Stimulated activated CD4-positive, alpha-beta T cell treated with anti-CD3 and anti-CD28 coated beads, TNF-alpha, amount 100 ng/mL, for 4 hours (primary cell): Measurements from ENCODE around the gene SPTBN1.
A peak's percentile ranks its signal among the peaks of the same experiment; 100 is the strongest.

Experiments
- DNase-seq, 3 experiments: peaks; one replicate each; pipeline ENCODE4 v3.0.0-alpha.2; 2020; ENCODE audit warnings: low read depth in 3 of 3

SPTBN1 gene

GRCh38 chr2:54653572-54654204, 197.6 kb downstream of the SPTBN1 start:
- no peak for DNase-seq

DNA sequence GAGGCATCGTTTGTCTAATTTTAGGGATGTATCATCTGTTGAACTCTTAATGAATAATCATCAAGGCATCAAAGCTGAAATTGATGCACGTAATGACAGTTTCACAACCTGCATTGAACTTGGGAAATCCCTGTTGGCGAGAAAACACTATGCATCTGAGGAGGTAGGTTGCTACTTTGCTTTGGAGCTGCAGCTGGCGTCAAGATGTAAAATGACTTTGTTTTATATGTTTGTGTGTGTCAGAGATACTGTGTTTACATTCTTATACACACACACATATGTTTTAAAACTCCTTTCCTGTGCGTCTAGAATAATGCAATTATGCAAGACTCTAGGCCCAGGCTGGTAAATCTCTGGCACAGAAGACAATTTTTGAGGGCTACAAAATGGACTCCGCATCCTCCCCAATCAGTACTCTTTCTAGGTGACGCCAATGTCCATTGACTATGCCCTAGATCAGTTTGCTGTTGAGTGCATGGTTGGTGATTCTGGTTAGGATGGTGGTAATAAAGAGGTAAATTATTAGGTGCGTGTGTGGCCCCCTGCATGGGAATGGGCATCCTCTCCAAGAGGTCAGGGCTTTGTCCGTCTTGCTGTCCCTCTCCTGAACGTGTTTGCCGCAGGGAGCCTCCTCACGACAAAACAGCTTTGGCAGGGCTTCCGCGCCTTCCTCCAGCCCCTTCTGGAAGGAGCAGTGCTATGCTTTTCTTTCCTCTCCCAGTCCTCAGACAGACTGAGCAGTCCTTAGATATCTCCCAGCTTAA, 199.1 kb downstream of the SPTBN1 start:
- DNase-seq, result no peak

DNA sequence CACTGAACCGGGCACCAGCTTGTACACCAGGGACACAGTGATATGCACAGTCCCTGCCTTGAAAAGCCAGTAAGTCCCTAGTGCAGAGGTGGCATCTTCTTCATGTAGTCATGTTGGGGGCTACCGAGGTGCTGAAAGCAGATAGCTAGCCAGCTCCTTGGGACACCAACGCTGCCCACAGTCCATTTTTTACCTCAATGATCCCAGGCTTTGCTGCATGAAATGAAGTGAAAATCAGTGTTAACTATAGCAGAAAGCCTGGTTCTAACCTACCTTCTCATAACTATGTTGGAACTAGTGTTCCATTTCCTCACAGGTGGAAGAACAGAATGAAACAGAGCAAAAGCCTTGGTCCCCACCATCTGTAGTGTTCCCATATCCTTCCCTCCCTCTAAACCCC, 200.7 kb downstream of the SPTBN1 start:
- no peak for DNase-seq

- DNase-seq, result peak in 1 of 3 experiments; percentile 16
Measured at GRCh38 chr2:54657664-54658083, 201.5 kb downstream of the SPTBN1 start.

- no peak for DNase-seq
Measured at GRCh38 chr2:54658564-54659071, 202.5 kb downstream of the SPTBN1 start.

DNA sequence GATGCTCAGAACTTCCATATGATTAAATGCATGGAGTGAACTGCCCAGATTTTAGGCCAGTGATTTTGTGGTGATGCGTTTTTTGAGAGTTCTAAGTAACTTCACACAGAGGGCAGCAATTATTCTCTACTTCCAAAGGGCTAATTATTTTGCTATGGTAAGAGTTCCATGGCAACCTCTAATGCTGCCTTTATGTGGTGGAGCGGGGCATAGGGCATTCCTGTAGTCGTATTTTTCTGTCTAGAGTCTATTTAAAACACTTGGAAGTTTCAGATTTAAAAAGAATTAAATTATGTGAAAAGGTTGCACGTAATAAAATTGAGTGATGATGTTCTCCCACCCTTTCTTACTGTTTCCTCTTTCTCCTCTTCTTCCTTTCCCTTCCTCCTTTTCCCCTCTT, 203.4 kb downstream of the SPTBN1 start:
- no peak for DNase-seq

- DNase-seq, result no peak
Measured at GRCh38 chr2:54660752-54661151, 204.6 kb downstream of the SPTBN1 start.

DNA sequence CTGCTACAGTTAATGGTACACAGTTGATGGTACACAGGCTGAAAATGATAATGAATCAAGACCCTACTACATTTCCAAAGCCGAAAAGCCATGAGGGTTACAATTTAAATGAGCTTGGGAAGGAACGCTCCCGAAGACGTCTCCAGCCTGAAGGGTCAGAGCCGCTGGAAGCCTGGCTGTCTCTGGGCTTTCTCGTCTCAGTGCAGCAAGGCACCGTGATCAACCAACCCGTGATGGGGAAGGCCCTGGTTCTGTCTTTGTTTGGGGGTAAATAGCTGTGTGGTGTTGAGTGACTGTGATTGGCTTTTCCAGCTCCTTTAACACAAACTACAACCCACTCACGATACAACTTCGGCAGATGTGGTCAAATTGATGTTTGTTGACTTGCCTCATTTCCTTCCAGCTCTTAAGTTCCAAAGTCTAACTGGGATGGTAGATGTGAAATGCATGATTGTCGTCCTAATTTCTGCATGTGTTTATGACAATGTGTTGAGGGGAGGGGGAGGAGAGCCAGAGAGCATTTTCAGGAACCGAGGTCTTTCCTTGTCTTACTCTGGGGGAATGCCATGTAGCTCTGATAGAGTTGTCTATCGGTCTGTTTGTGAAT, 207.4 kb downstream of the SPTBN1 start:
- DNase-seq, result no peak

- DNase-seq, result no peak
Measured at GRCh38 chr2:54664238-54664786, 208.2 kb downstream of the SPTBN1 start.

DNA sequence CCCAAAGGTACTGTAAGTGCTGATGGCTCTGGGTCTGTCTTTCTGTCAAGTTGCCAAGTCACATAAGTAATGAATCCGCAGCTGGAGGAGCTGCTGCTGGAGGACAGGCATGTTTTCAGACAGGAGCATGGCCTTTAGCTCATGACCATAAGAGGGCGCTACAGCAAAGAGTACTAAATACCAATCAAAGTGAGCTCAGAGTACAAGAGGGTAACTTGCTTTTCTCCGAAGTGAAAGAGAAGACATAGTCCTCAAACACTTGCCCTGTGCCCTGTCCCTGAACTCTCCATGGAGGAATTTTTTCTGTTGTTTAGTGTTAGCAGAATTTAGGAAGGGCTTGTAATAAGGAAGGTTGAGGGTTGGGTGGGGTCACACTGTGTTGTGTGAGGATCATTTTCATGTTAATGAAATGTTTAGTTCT, 209.3 kb downstream of the SPTBN1 start:
- DNase-seq, result no peak

DNA sequence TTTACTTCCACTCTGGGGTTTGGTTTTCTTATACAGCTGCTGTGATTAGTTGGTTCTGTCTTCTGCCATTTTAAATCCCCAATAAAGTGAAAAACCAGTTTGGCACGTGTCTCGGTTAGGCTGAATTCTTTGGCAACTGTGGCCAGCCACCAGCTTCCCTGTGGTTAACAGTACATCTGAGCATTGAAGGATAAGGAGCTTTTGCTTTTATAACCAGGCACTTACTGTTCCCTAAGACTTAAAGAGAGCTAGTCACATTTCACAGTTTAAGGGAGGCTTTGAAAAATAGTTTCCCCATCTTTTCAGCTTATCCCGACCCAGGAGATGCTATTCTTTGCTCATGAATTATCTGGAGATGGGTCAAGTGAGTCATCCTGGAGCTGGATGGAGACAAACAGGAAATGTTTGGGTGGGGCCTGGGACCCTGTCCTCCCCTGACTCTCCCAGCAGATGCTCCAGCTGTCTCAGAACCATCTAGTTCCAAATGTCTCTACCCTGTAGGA, 210.1 kb downstream of the SPTBN1 start:
- no peak for DNase-seq

DNA sequence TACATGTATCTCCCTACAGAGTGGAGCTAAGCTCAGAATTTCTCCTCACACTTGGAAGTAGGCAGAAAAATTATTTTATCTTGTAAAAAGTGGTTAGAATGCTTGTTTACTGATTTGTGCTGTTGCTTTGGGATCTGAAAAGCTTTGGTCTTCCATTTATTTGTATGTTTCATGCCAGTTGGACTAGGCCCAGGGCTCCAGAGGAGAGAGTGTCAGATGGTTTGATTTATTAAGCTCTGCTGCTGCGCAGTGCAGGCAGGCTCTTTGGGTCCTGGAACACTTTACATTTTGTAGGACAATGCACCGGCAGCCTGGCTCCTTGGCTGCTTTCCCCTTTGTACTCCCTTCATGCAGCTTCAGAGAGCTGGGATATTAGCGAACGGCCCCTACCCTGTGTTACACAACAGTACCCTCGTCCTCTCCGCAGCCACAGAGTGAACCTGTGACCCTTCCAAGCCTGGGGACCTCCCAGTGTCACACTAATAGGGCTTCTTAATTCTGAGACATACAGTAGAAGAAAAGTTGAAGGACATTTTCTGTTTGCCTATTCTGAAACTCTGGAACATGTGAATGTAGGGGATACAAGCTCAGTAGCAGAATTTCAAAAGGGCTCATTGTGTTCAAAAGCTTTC, 210.6 kb downstream of the SPTBN1 start:
- no peak for DNase-seq

GRCh38 chr2:54667266-54667639, 211.1 kb downstream of the SPTBN1 start:
- DNase-seq, result no peak

- DNase-seq, result no peak
Measured at GRCh38 chr2:54667726-54668650, 211.9 kb downstream of the SPTBN1 start.

GRCh38 chr2:54668711-54669110, 212.6 kb downstream of the SPTBN1 start:
- no peak for DNase-seq

GRCh38 chr2:54669677-54670484, 213.8 kb downstream of the SPTBN1 start:
- DNase-seq, result no peak

GRCh38 chr2:54670485-54671009, 214.4 kb downstream of the SPTBN1 start:
- no peak for DNase-seq

GRCh38 chr2:54671010-54671409, 214.9 kb downstream of the SPTBN1 start:
- no peak for DNase-seq

DNA sequence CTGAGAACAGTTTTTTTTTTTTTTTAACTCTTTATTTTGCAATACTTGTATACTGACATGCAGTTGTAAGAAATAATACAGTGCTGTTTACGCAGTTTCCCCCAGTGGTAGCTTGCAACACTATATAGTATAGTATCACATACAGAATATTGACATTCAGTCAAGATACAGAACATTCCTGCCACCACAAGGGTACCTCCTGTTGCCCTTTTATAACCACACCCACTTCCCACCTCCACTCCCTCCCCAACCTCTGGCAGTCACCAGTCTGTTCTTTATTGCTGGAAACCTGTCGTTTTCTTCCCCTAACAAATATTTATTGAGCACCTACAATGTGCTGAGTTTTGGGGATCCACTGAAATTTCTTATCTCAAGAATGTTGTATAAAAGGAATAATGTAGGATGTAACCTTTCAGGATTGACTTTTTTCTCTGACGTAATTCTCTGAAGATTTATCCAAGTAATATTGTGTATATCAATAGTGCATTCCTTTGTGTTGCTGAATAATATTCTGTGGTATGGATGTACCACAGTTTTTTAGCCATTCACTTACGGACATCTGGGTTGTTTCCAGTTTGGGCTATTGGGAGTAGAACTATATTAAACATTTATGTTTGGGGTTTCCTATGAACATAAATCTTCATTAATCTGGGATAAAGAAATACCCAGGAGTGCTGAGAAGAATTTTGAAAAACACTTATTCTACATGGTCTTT, 215.9 kb downstream of the SPTBN1 start:
- DNase-seq, result no peak
